ENCODE data around the gene LSM14A.

DNA sequence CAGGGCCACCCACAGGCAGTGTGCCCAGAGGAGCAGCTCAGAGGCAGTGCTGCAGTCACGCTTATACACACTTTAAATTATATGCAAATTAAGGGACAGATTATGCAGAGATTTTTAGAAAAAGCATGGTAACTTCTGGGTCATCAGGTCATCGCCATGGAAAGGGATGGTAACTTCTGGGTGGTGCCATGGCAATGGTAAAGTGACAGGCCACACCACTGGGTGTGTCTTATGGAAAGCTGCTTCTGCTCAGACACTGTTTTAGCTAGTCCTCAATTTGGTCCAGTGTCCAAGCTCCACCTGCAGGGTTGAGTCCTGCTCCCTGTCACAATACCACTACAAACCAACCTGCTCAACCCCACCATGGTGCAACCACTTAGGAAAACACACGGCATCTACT, 29.9 kb upstream of the LSM14A start:
- TF ChIP-seq, protein P1, sequence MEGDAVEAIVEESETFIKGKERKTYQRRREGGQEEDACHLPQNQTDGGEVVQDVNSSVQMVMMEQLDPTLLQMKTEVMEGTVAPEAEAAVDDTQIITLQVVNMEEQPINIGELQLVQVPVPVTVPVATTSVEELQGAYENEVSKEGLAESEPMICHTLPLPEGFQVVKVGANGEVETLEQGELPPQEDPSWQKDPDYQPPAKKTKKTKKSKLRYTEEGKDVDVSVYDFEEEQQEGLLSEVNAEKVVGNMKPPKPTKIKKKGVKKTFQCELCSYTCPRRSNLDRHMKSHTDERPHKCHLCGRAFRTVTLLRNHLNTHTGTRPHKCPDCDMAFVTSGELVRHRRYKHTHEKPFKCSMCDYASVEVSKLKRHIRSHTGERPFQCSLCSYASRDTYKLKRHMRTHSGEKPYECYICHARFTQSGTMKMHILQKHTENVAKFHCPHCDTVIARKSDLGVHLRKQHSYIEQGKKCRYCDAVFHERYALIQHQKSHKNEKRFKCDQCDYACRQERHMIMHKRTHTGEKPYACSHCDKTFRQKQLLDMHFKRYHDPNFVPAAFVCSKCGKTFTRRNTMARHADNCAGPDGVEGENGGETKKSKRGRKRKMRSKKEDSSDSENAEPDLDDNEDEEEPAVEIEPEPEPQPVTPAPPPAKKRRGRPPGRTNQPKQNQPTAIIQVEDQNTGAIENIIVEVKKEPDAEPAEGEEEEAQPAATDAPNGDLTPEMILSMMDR (IDR thresholded peaks at IDR 0.05; ENCODE audit: insufficient read depth, low read length, poor library complexity, severe bottlenecking), result no peak
- no peak for TF ChIP-seq EZH2phosphoT487 (conservative IDR thresholded peaks at IDR 0.05; ENCODE audit: low read length)

Data from SU-DHL-6 (cell line).